HG03558 (cell line): ENCODE data around the gene PKP1.

Source experiments
- ATAC-seq: cut with Tn5 transposase; IDR thresholded peaks from one replicate; pipeline ENCODE4 v1.9.1; 2021; ENCODE audit warnings: moderate number of reproducible peaks; ENCODE audit not compliant: unreplicated experiment; ENCODE audit errors: extremely low read depth

The PKP1 gene

GRCh38 chr1:201279313-201279712 is 4.0 kb upstream of the PKP1 start:
- ATAC-seq, result no peak

- ATAC-seq, result no peak
These were observed 2.4 kb upstream of the PKP1 start for GRCh38 chr1:201280884-201281283.

- no peak for ATAC-seq
These were observed 1.7 kb upstream of the PKP1 start for GRCh38 chr1:201281573-201281972.

GRCh38 chr1:201282216-201282615 is 1.1 kb upstream of the PKP1 start:
- no peak for ATAC-seq

GRCh38 chr1:201283836-201284553 is 689 bp downstream of the PKP1 start:
- ATAC-seq, result no peak

GRCh38 chr1:201284636-201285035 is 1.3 kb downstream of the PKP1 start:
- ATAC-seq, result no peak

- no peak for ATAC-seq
These were observed 2.5 kb downstream of the PKP1 start for GRCh38 chr1:201285846-201286245.

GRCh38 chr1:201286445-201286844 is 3.1 kb downstream of the PKP1 start:
- ATAC-seq, result no peak

- no peak for ATAC-seq
These were observed 4.7 kb downstream of the PKP1 start for GRCh38 chr1:201288007-201288406.

GRCh38 chr1:201288765-201289164 is 5.5 kb downstream of the PKP1 start:
- ATAC-seq, result no peak

GRCh38 chr1:201290551-201290950 is 7.2 kb downstream of the PKP1 start:
- no peak for ATAC-seq

GRCh38 chr1:201291916-201292315 is 8.6 kb downstream of the PKP1 start:
- ATAC-seq, result no peak

GRCh38 chr1:201294876-201295275 is 11.6 kb downstream of the PKP1 start:
- no peak for ATAC-seq

- ATAC-seq, result no peak
These were observed 12.0 kb downstream of the PKP1 start for GRCh38 chr1:201295346-201295745.

GRCh38 chr1:201295861-201296260 is 12.6 kb downstream of the PKP1 start:
- no peak for ATAC-seq

- no peak for ATAC-seq
These were observed 13.0 kb downstream of the PKP1 start for GRCh38 chr1:201296352-201296751.

GRCh38 chr1:201298396-201299381 is 15.4 kb downstream of the PKP1 start:
- no peak for ATAC-seq

GRCh38 chr1:201299968-201300367 is 16.7 kb downstream of the PKP1 start:
- ATAC-seq, result no peak

- ATAC-seq, result no peak
These were observed 17.3 kb downstream of the PKP1 start for GRCh38 chr1:201300641-201301040.

GRCh38 chr1:201302163-201303152 is 19.2 kb downstream of the PKP1 start:
- no peak for ATAC-seq
